HEK293 (cell line): ENCODE results near the gene CARS1.

Source experiments
- CTCF ChIA-PET: fragments of 350-600 bp; formaldehyde crosslinking; extraction: SDS; loops from one replicate; lab custom pipeline; 2021; ENCODE audit warnings: antibody characterized with exemption; lab: Yijun Ruan, JAX
- POLR2A ChIA-PET: fragments of 300-600 bp; formaldehyde crosslinking; extraction: SDS; loops from one replicate; lab custom pipeline; 2020; ENCODE audit warnings: antibody characterized with exemption, inconsistent platforms; lab: Yijun Ruan, JAX
- H3K27ac ChIP-seq: fragments of 200-500 bp; sonication (Bioruptor generic); 2 replicates; pipeline ENCODE4 v1.5.1; 2014; ENCODE audit warnings: low read depth, low read length, control low read depth, inconsistent platforms; ENCODE audit errors: extremely low read depth
- H3K36me3 ChIP-seq, 2 experiments: fragments of 200-500 bp in 1 of 2; sonication (Bioruptor generic) in 1 of 2; 1 replicate in 1 of 2; 2 replicates in 1 of 2; pipeline ENCODE4 v1.5.1; 2014 to 2017; ENCODE audit warnings: inconsistent platforms in 2 of 2, low read length in 2 of 2; ENCODE audit not compliant: control insufficient read depth in 2 of 2, insufficient read depth in 1 of 2
- H3K4me1 ChIP-seq: fragments of 200-500 bp; sonication (Bioruptor generic); 2 replicates; pipeline ENCODE4 v1.5.1; 2014; ENCODE audit warnings: mild to moderate bottlenecking, low read length, inconsistent platforms; ENCODE audit not compliant: control insufficient read depth, insufficient read depth
- H3K4me3 ChIP-seq: 2 replicates; pipeline ENCODE4 v1.5.1; 2011; ENCODE audit warnings: low read depth, mild to moderate bottlenecking, control low read depth, low read length, moderate library complexity
- H3K9me3 ChIP-seq: fragments of 200-500 bp; sonication (Bioruptor generic); 2 replicates; pipeline ENCODE4 v1.5.1; 2014; ENCODE audit warnings: low read depth, low read length, inconsistent platforms; ENCODE audit not compliant: control insufficient read depth, insufficient read depth
- BCL11A ChIP-seq: fragments of 450-650 bp; formaldehyde crosslinking; IDR thresholded peaks from 2 replicates; pipeline ENCODE4 v1.5.1; 2016; ENCODE audit warnings: low read depth, missing biosample characterization, missing genetic modification characterization
- HOXD13 ChIP-seq: sonication (generic); formaldehyde crosslinking; IDR thresholded peaks from 2 replicates; pipeline ENCODE4 v1.8.0; 2022; ENCODE audit warnings: missing genetic modification reagents, borderline replicate concordance
- ZNF133 ChIP-seq: fragments of 450-650 bp; formaldehyde crosslinking; IDR thresholded peaks from 2 replicates; pipeline ENCODE4 v1.5.1; 2016; ENCODE audit warnings: missing biosample characterization, missing genetic modification characterization
- ZNF138 ChIP-seq: fragments of 450-650 bp; formaldehyde crosslinking; IDR thresholded peaks from 2 replicates; pipeline ENCODE4 v1.5.1; 2016; ENCODE audit warnings: missing biosample characterization, missing genetic modification characterization, borderline replicate concordance
- ZNF140 ChIP-seq: fragments of 450-650 bp; formaldehyde crosslinking; IDR thresholded peaks from 2 replicates; pipeline ENCODE4 v1.5.1; 2016; ENCODE audit warnings: missing biosample characterization, missing genetic modification characterization
- ZNF148 ChIP-seq: fragments of 450-650 bp; formaldehyde crosslinking; IDR thresholded peaks from 2 replicates; pipeline ENCODE4 v1.5.0; 2017; ENCODE audit warnings: missing biosample characterization, missing genetic modification characterization, borderline replicate concordance
- ZNF280C ChIP-seq: fragments of 450-650 bp; formaldehyde crosslinking; IDR thresholded peaks from 2 replicates; pipeline ENCODE4 v1.5.1; 2016; ENCODE audit warnings: missing biosample characterization, missing genetic modification characterization
- ZNF362 ChIP-seq: fragments of 450-650 bp; formaldehyde crosslinking; IDR thresholded peaks from 2 replicates; pipeline ENCODE4 v1.5.1; 2016; ENCODE audit warnings: missing biosample characterization, missing genetic modification characterization
- ZNF423 ChIP-seq: fragments of 450-650 bp; formaldehyde crosslinking; IDR thresholded peaks from 2 replicates; pipeline ENCODE4 v1.5.1; 2016; ENCODE audit warnings: missing biosample characterization, missing genetic modification characterization
- TF ChIP-seq, protein P1 (sequence below): fragments of 450-650 bp; formaldehyde crosslinking; IDR thresholded peaks from 2 replicates; pipeline ENCODE4 v1.5.1; 2016; ENCODE audit warnings: missing biosample characterization, missing genetic modification characterization
- TF ChIP-seq, protein P2 (sequence below): fragments of 450-650 bp; formaldehyde crosslinking; IDR thresholded peaks from 2 replicates; pipeline ENCODE4 v1.5.1; 2016; ENCODE audit warnings: missing biosample characterization, missing genetic modification characterization

The CARS1 gene

GRCh38 chr11:3018596-3018995, 38.6 kb downstream of the CARS1 start (continued):
- TF ChIP-seq ZNF133 (tag by site-specific recombination) (no peak), ZNF138 (no peak), HOXD13 (CRISPR knock-in tag) (no peak), ZNF148 (no peak), BCL11A (no peak), ZNF362 (tag by site-specific recombination) (no peak), ZNF423 (tag by site-specific recombination) (no peak), ZNF280C (tag by site-specific recombination) (no peak)
- TF ChIP-seq, protein P1, sequence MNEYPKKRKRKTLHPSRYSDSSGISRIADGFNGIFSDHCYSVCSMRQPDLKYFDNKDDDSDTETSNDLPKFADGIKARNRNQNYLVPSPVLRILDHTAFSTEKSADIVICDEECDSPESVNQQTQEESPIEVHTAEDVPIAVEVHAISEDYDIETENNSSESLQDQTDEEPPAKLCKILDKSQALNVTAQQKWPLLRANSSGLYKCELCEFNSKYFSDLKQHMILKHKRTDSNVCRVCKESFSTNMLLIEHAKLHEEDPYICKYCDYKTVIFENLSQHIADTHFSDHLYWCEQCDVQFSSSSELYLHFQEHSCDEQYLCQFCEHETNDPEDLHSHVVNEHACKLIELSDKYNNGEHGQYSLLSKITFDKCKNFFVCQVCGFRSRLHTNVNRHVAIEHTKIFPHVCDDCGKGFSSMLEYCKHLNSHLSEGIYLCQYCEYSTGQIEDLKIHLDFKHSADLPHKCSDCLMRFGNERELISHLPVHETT (tag by site-specific recombination), result no peak
- TF ChIP-seq, protein P2, sequence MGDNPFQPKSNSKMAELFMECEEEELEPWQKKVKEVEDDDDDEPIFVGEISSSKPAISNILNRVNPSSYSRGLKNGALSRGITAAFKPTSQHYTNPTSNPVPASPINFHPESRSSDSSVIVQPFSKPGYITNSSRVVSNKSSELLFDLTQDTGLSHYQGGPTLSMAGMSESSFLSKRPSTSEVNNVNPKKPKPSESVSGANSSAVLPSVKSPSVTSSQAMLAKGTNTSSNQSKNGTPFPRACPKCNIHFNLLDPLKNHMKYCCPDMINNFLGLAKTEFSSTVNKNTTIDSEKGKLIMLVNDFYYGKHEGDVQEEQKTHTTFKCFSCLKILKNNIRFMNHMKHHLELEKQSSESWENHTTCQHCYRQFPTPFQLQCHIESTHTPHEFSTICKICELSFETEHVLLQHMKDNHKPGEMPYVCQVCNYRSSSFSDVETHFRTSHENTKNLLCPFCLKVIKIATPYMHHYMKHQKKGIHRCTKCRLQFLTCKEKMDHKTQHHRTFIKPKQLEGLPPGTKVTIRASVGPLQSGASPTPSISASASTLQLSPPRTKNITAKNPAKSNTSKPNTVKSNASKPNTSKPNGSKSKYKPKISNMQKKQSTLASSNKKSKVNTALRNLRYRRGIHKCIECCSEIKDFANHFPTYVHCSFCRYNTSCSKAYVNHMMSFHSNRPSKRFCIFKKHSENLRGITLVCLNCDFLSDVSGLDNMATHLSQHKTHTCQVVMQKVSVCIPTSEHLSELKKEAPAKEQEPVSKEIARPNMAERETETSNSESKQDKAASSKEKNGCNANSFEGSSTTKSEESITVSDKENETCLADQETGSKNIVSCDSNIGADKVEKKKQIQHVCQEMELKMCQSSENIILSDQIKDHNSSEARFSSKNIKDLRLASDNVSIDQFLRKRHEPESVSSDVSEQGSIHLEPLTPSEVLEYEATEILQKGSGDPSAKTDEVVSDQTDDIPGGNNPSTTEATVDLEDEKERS (tag by site-specific recombination), result no peak
- TF ChIP-seq, all 188 proteins: peak for 0

- TF ChIP-seq, protein P2 (tag by site-specific recombination), result no peak
- no peak for TF ChIP-seq ZNF140 (tag by site-specific recombination)
- TF ChIP-seq, all 188 proteins: peak for 0
- H3K27ac ChIP-seq, result no peak overlapping the region
- no peak overlapping the region for H3K4me3 ChIP-seq
- peaks cover 0 to 82% of the 10 kb centered on the region in 2 experiments; a peak in 1 of 3 replicates for H3K36me3 ChIP-seq
- CTCF ChIA-PET, result interaction anchor here (0.7 to 1.0 kb wide), 2 partner anchors 52 to 75 kb away, joined by 3 read pairs; no protein-coding TSS in a partner anchor
- no peaks in the 10 kb centered on the region for H3K9me3 ChIP-seq
- no peaks in the 10 kb centered on the region for H3K4me1 ChIP-seq
- POLR2A ChIA-PET, result no interaction called here
Measured at GRCh38 chr11:3016861-3017260, 40.4 kb downstream of the CARS1 start.
